GM18505 (cell line): ENCODE results near the gene NCF2.

ENCODE experiments used
- ATAC-seq: cut with Tn5 transposase; IDR thresholded peaks from one replicate; pipeline ENCODE4 v1.9.1; 2021; ENCODE audit not compliant: unreplicated experiment
- POLR2A ChIP-seq: IDR thresholded peaks from 4 replicates; pipeline ENCODE4 v1.6.1; 2011; ENCODE audit warnings: borderline replicate concordance; ENCODE audit not compliant: insufficient read depth, insufficient read length; ENCODE audit errors: extremely low read depth

The NCF2 gene

DNA sequence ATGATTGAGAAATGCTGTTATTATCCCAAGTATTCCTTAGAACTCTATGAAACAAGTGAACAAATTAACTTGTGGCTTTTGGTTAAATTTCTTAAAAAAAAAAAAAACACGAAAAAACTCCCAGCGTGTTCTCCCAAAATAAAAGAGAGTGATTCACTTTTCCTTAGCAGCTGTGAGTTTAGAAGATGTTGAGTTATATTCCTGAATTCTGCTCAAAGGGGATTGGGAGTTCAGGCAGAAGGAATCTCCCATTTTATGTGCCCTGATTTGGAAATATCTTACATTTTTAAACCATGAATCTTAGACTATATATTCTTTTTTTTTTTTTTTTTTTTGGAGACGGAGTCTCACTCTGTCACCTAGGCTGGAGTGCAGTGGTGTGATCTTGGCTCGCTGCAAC, 83.7 kb downstream of the NCF2 start:
- no peak for TF ChIP-seq POLR2A
- no peak for ATAC-seq
